OCI-LY7 (cell line): ENCODE results near the gene MMP23B. TPM values are rescaled to one million over a fixed set of nuclear protein-coding genes. Genes with fewer than 3 reads are reported as not detected.

ENCODE experiments used
- BruUV-seq: library from RNA; stranded (reverse); fragments of 400-500 nt; replicated peaks from 2 replicates; lab custom pipeline; 2021; lab: Mats Ljungman, UMichigan
- CTCF ChIA-PET: fragments of 300-600 bp; sonication (Branson Sonifier 250); formaldehyde crosslinking; loops from one replicate; lab custom pipeline; 2022; ENCODE audit warnings: antibody characterized with exemption; ENCODE audit not compliant: unreplicated experiment; lab: Charles Lee
- POLR2A ChIA-PET: fragments of 300-600 bp; sonication (Branson Sonifier 250); formaldehyde crosslinking; loops from one replicate; lab custom pipeline; 2022; ENCODE audit warnings: antibody characterized with exemption; lab: Charles Lee
- DNase-seq: peaks from one replicate; pipeline ENCODE4 v3.0.0-alpha.2; 2015; ENCODE audit warnings: low spot score
- H2AFZ ChIP-seq: fragments of 200-600 bp; sonication (generic), shearing (Covaris generic); 2 replicates; pipeline ENCODE4 v1.6.1; 2014; ENCODE audit warnings: mild to moderate bottlenecking, antibody characterized with exemption, low read length, moderate library complexity
- H3K27ac ChIP-seq: fragments of 200-600 bp; sonication (generic); 2 replicates; pipeline ENCODE4 v1.5.1; 2014; ENCODE audit warnings: mixed run types, low read depth, mild to moderate bottlenecking, moderate library complexity, low read length, inconsistent platforms; ENCODE audit not compliant: poor library complexity, severe bottlenecking
- H3K36me3 ChIP-seq: fragments of 200-600 bp; sonication (generic); 2 replicates; pipeline ENCODE4 v1.6.1; 2014; ENCODE audit warnings: mild to moderate bottlenecking, antibody characterized with exemption, low read length, moderate library complexity, mixed read lengths; ENCODE audit not compliant: insufficient read depth
- H3K4me1 ChIP-seq: fragments of 200-600 bp; sonication (generic); 2 replicates; pipeline ENCODE4 v1.5.1; 2014; ENCODE audit warnings: mild to moderate bottlenecking, low read length; ENCODE audit not compliant: insufficient read depth, poor library complexity, severe bottlenecking
- H3K4me2 ChIP-seq: fragments of 200-600 bp; sonication (generic); 2 replicates; pipeline ENCODE4 v1.6.1; 2014; ENCODE audit warnings: mild to moderate bottlenecking, low read length
- H3K4me3 ChIP-seq: fragments of 200-600 bp; sonication (generic); 2 replicates; pipeline ENCODE4 v1.5.1; 2014; ENCODE audit warnings: mild to moderate bottlenecking, low read depth, low read length; ENCODE audit not compliant: poor library complexity, severe bottlenecking
- H3K79me2 ChIP-seq: fragments of 200-600 bp; sonication (generic); 2 replicates; pipeline ENCODE4 v1.6.1; 2016; ENCODE audit warnings: low read depth, mild to moderate bottlenecking, low read length, moderate library complexity, mixed read lengths; ENCODE audit not compliant: insufficient read depth
- H3K9me2 ChIP-seq: fragments of 200-600 bp; sonication (generic); 2 replicates; pipeline ENCODE4 v1.6.1; 2016; ENCODE audit warnings: mild to moderate bottlenecking, low read length, mixed read lengths; ENCODE audit not compliant: insufficient read depth
- H3K9me3 ChIP-seq: fragments of 200-600 bp; sonication (generic); 2 replicates; pipeline ENCODE4 v1.6.1; 2014; ENCODE audit warnings: mild to moderate bottlenecking, mixed run types, low read length, mixed read lengths
- H4K20me1 ChIP-seq: fragments of 200-600 bp; sonication (generic); 2 replicates; pipeline ENCODE4 v1.6.1; 2014; ENCODE audit warnings: mild to moderate bottlenecking, antibody characterized with exemption, low read length, moderate library complexity, mixed read lengths; ENCODE audit not compliant: insufficient read depth
- EZH2phosphoT487 ChIP-seq: fragments of 200-600 bp; sonication (generic); IDR thresholded peaks from 2 replicates; pipeline ENCODE4 v1.6.1; 2018; ENCODE audit warnings: low read depth, borderline replicate concordance, mild to moderate bottlenecking, mixed run types, antibody characterized with exemption, low read length, moderate library complexity, mixed read lengths
- intact Hi-C: fragments of 100-400 bp; cut with micrococcal nuclease; formaldehyde crosslinking; loops from one replicate; pipeline ENCODE4 v1.10.0; 2022; ENCODE audit not compliant: unreplicated experiment
- total RNA-seq, 2 experiments: library from RNA; depleted of rRNA in 1 of 2; stranded (reverse); fragments of >200 nt in 1 of 2; shearing (Covaris generic) in 1 of 2; gene quantifications; 2 replicates each; pipeline ENCODE4 v1.2.3, GENCODE V29; 2014 to 2022
- TF ChIP-seq, protein P1 (sequence below): fragments of 200-600 bp; sonication (generic); conservative IDR thresholded peaks from 2 replicates; pipeline ENCODE4 v1.5.1; 2014; ENCODE audit warnings: mild to moderate bottlenecking, antibody characterized with exemption, low read length, moderate library complexity, mixed read lengths

Gene MMP23B
- total RNA-seq, 2 experiments from 2014 or later = 2.2 to 7.6 TPM

DNA sequence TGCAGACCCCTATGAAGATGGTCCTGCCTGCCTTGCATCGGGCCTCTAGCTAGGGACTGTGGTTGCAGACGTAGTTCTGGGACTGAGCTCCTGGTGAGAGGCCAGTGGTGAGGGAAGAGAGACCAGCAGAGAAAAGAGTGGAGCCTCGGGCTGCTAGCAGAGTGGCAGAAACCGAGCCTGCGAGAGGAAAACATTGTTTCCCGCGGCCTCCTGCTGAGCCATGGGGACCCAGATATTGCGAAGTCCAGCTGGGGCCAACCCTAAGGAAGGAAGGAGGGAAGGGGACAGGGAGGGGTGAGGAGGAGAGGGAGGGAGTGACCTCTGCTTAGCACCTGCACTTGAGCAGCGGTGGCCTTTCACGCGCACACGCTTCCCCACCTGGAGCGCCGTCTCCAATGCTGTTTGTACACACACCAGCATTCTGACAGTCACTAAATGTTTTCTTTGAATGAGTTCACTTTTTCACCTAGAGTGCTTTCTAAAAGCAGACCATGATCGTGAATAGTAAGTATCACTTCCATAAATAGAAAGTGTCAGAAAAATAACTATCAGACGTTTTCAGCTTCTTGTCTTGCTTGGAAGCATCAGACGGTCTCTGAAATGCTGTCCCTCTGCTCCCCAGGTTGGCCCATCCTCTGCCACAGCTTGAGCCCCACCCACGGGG, 29.5 kb upstream of the MMP23B start:
- no peaks in the 10 kb centered on the region for H3K79me2 ChIP-seq
- BruUV-seq = no TSS peak
- CTCF ChIA-PET = no interaction called here

DNA sequence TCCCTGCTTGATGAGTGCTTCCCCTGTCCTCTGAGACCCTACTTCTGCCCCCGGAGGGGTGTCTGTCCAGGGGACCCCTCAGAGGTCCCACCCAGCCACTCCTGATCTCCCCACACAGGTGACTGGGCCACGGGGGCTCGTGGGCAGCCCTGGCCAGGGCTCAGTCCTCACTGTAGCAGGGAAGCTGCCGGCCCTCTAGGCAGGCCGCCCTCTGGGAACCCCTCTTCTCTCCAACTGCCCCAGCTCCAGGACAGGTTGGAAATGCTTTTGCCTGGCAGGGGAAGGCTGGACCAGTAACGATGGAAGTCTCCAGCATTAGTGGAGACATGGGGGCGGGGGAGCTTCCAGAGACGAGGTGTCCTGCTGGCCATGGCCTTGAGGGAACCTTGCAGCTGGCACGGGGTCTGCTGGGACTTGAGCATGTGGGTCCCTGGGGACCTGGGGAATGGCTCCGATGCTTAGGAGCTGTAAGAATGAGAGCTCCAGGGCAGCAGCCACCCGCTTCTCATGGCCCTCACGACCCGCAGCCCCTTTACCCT, 28.9 kb upstream of the MMP23B start:
- CTCF ChIA-PET = no interaction called here

More for the DNA sequence above, 29.5 kb upstream of the MMP23B start:
- no peaks in the 10 kb centered on the region for H3K36me3 ChIP-seq
- no peak for DNase-seq
- H3K4me1 ChIP-seq = peaks cover 18% of the 10 kb centered on the region
- POLR2A ChIA-PET = interaction anchor here (0.6 to 1.2 kb wide), 2 partner anchors 12 to 137 kb away, joined by 3 to 4 read pairs; no protein-coding TSS in a partner anchor
- H3K9me2 ChIP-seq = no peaks in the 10 kb centered on the region
- H2AFZ ChIP-seq = no peak overlapping the region
- H3K27ac ChIP-seq = no peak overlapping the region
- no peaks in the 10 kb centered on the region for H4K20me1 ChIP-seq
- intact Hi-C loops = no loop called here
- no peak for TF ChIP-seq EZH2phosphoT487
- TF ChIP-seq, protein P1, sequence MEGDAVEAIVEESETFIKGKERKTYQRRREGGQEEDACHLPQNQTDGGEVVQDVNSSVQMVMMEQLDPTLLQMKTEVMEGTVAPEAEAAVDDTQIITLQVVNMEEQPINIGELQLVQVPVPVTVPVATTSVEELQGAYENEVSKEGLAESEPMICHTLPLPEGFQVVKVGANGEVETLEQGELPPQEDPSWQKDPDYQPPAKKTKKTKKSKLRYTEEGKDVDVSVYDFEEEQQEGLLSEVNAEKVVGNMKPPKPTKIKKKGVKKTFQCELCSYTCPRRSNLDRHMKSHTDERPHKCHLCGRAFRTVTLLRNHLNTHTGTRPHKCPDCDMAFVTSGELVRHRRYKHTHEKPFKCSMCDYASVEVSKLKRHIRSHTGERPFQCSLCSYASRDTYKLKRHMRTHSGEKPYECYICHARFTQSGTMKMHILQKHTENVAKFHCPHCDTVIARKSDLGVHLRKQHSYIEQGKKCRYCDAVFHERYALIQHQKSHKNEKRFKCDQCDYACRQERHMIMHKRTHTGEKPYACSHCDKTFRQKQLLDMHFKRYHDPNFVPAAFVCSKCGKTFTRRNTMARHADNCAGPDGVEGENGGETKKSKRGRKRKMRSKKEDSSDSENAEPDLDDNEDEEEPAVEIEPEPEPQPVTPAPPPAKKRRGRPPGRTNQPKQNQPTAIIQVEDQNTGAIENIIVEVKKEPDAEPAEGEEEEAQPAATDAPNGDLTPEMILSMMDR = no peak
- H3K9me3 ChIP-seq = no peaks in the 10 kb centered on the region
- no peak overlapping the region for H3K4me3 ChIP-seq
- no peak overlapping the region for H3K4me2 ChIP-seq

More for the DNA sequence above, 28.9 kb upstream of the MMP23B start:
- H3K4me3 ChIP-seq = no peak overlapping the region
- no peak for DNase-seq
- no TSS peak for BruUV-seq
- POLR2A ChIA-PET = interaction anchor here (1.2 kb wide), 1 partner anchor 12 kb away, joined by 3 read pairs; no protein-coding TSS in a partner anchor
- TF ChIP-seq EZH2phosphoT487 = no peak
- TF ChIP-seq, protein P1 = no peak
- peaks cover 21% of the 10 kb centered on the region for H3K4me1 ChIP-seq
- no peaks in the 10 kb centered on the region for H3K9me3 ChIP-seq
- H2AFZ ChIP-seq = no peak overlapping the region
- no peak overlapping the region for H3K4me2 ChIP-seq
- H3K9me2 ChIP-seq = no peaks in the 10 kb centered on the region
- H3K79me2 ChIP-seq = no peaks in the 10 kb centered on the region
- H3K27ac ChIP-seq = no peak overlapping the region
- no peaks in the 10 kb centered on the region for H3K36me3 ChIP-seq
- no peaks in the 10 kb centered on the region for H4K20me1 ChIP-seq
- intact Hi-C loops = no loop called here
